ENCODE measurements around the gene CIAO3.

CIAO3 gene

GRCh38 chr16:740764-741505 is at the start of gene CIAO3:
CIAO3 (minus strand) TSS chr16:740997; CDS start chr16:740985, 12 bp downstream.
- peak; percentile 88 for TF ChIP-seq CTCF (IDR thresholded peaks at IDR 0.05; ENCODE audit: low read depth, low read length, missing control alignments)
- DNase-seq (ENCODE audit: low read depth): peak; percentile 65
- H3K4me3 ChIP-seq (ENCODE audit: low read depth, low read length): peak within 1 kb of the TSS; percentile 91

GRCh38 chr16:790086-790485 is 49.3 kb upstream of the CIAO3 start:
- H3K4me3 ChIP-seq (ENCODE audit: low read depth, low read length): no peak overlapping the region
- TF ChIP-seq CTCF (IDR thresholded peaks at IDR 0.05; ENCODE audit: low read depth, low read length, missing control alignments): no peak
- no peak for DNase-seq (ENCODE audit: low read depth)

GRCh38 chr16:789191-789850 is 48.5 kb upstream of the CIAO3 start:
- TF ChIP-seq CTCF (IDR thresholded peaks at IDR 0.05; ENCODE audit: low read depth, low read length, missing control alignments): no peak
- peak overlapping the region; percentile 84 for H3K4me3 ChIP-seq (ENCODE audit: low read depth, low read length)
- no peak for DNase-seq (ENCODE audit: low read depth)

GRCh38 chr16:788399-789126 is 47.8 kb upstream of the CIAO3 start, which contains the start of gene CHTF18:
CHTF18 (plus strand) TSS chr16:788620; CDS start chr16:788685, 65 bp downstream.
- peak within 1 kb of the TSS; percentile 99 for H3K4me3 ChIP-seq (ENCODE audit: low read depth, low read length)
- peak; percentile 35 for DNase-seq (ENCODE audit: low read depth)
- no peak for TF ChIP-seq CTCF (IDR thresholded peaks at IDR 0.05; ENCODE audit: low read depth, low read length, missing control alignments)

- DNase-seq (ENCODE audit: low read depth): no peak
- TF ChIP-seq CTCF (IDR thresholded peaks at IDR 0.05; ENCODE audit: low read depth, low read length, missing control alignments): no peak
- peak within 1 kb of the TSS; percentile 99 for H3K4me3 ChIP-seq (ENCODE audit: low read depth, low read length)
Measured at GRCh38 chr16:787978-788398, 47.2 kb upstream of the CIAO3 start, which contains the start of gene RPUSD1. RPUSD1 (minus strand) TSS chr16:788381; CDS start chr16:787737, 644 bp downstream.

GRCh38 chr16:787321-787966 is 46.6 kb upstream of the CIAO3 start:
- H3K4me3 ChIP-seq (ENCODE audit: low read depth, low read length): peak overlapping the region; percentile 99
- TF ChIP-seq CTCF (IDR thresholded peaks at IDR 0.05; ENCODE audit: low read depth, low read length, missing control alignments): no peak
- DNase-seq (ENCODE audit: low read depth): no peak
